Ishikawa (cell line): ENCODE measurements around the gene EXPH5.

Source experiments
- EP300 ChIP-seq: IDR thresholded peaks from 2 replicates; pipeline ENCODE4 v1.6.1; 2012; ENCODE audit warnings: borderline replicate concordance
- FOXM1 ChIP-seq: IDR thresholded peaks from 2 replicates; pipeline ENCODE4 v1.6.1; 2012; ENCODE audit warnings: low read depth, borderline replicate concordance
- REST ChIP-seq: IDR thresholded peaks from 2 replicates; pipeline ENCODE4 v1.6.1; 2012; ENCODE audit warnings: low read depth, mild to moderate bottlenecking
- TF ChIP-seq, protein P1 (sequence below): IDR thresholded peaks from 2 replicates; pipeline ENCODE4 v1.6.1; 2012

DNA sequence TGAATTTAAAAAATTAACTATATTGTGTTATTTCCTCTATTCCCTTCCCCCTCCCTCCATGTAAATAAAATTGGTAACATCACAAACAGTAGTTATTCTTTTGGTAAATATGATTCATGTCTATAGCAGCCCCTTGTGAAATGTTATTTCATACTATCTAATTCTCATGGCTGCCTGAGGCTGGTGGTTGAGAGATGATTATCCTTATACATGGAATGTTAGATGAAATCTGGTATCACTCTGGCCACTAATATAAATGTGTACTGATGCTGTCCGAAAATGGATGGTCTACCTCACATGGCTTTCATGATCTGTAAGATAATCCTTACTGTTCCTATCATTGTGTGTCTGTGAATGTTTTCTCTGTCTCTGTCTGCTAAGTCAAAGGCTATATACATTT, 25.0 kb upstream of the EXPH5 start:
- TF ChIP-seq, protein P1, sequence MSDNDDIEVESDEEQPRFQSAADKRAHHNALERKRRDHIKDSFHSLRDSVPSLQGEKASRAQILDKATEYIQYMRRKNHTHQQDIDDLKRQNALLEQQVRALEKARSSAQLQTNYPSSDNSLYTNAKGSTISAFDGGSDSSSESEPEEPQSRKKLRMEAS, result no peak
- TF ChIP-seq REST, result no peak
- no peak for TF ChIP-seq FOXM1
- TF ChIP-seq EP300, result no peak
